ENCODE results near the gene TAF4.
"Not testable (repeated sequence)": the region's sequence is repeated elsewhere in the genome, so short reads cannot be mapped to it uniquely, and the experiment has no call there.

TAF4 gene

GRCh38 chr20:61974357-61974665 lies 91.4 kb downstream of the TAF4 start:
- DNase-seq (ENCODE audit: low read depth): no peak
- H3K4me3 ChIP-seq (ENCODE audit: low read length): no peak overlapping the region
- no peak for TF ChIP-seq CTCF (IDR thresholded peaks at IDR 0.05; ENCODE audit: insufficient read depth, low read depth, low read length, missing control alignments)

- no peak for DNase-seq (ENCODE audit: low read depth)
- no peak for TF ChIP-seq CTCF (IDR thresholded peaks at IDR 0.05; ENCODE audit: insufficient read depth, low read depth, low read length, missing control alignments)
- no peak overlapping the region for H3K4me3 ChIP-seq (ENCODE audit: low read length)
Measured at GRCh38 chr20:61973515-61974356, 91.9 kb downstream of the TAF4 start.

GRCh38 chr20:61972636-61973508 lies 92.8 kb downstream of the TAF4 start:
- no peak for DNase-seq (ENCODE audit: low read depth)
- H3K4me3 ChIP-seq (ENCODE audit: low read length): no peak overlapping the region
- TF ChIP-seq CTCF (IDR thresholded peaks at IDR 0.05; ENCODE audit: insufficient read depth, low read depth, low read length, missing control alignments): no peak

GRCh38 chr20:61971595-61971994 lies 94.1 kb downstream of the TAF4 start:
- H3K4me3 ChIP-seq (ENCODE audit: low read length); DNase-seq (ENCODE audit: low read depth): not testable (repeated sequence)

- no peak overlapping the region for H3K4me3 ChIP-seq (ENCODE audit: low read length)
- no peak for TF ChIP-seq CTCF (IDR thresholded peaks at IDR 0.05; ENCODE audit: insufficient read depth, low read depth, low read length, missing control alignments)
- no peak for DNase-seq (ENCODE audit: low read depth)
Measured at GRCh38 chr20:61970357-61970756, 95.3 kb downstream of the TAF4 start.

GRCh38 chr20:61969806-61970205 lies 95.9 kb downstream of the TAF4 start:
- TF ChIP-seq CTCF (IDR thresholded peaks at IDR 0.05; ENCODE audit: insufficient read depth, low read depth, low read length, missing control alignments): no peak
- no peak overlapping the region for H3K4me3 ChIP-seq (ENCODE audit: low read length)
- no peak for DNase-seq (ENCODE audit: low read depth)

GRCh38 chr20:61968932-61969331 lies 96.7 kb downstream of the TAF4 start:
- H3K4me3 ChIP-seq (ENCODE audit: low read length): no peak overlapping the region
- no peak for DNase-seq (ENCODE audit: low read depth)
- TF ChIP-seq CTCF (IDR thresholded peaks at IDR 0.05; ENCODE audit: insufficient read depth, low read depth, low read length, missing control alignments): no peak

Measured in epithelial cell of esophagus (primary cell).